ENCODE measurements around the gene CHGA.

CHGA gene

GRCh38 chr14:92902191-92902590 is 20.8 kb upstream of the CHGA start:
- DNase-seq (ENCODE audit: insufficient read length, low spot score) = no peak
- FAIRE-seq = no peak
- TF ChIP-seq SPI1 (IDR thresholded peaks at IDR 0.05; ENCODE audit: low read depth, low read length) (no peak), POLR2A (IDR thresholded peaks at IDR 0.05; ENCODE audit: low read depth, low read length) (no peak), POU2F2 (IDR thresholded peaks at IDR 0.05; ENCODE audit: low read depth, low read length) (no peak), POLR2AphosphoS5 (IDR thresholded peaks at IDR 0.05; ENCODE audit: low read depth, low read length) (no peak), PAX5 (IDR thresholded peaks at IDR 0.05; ENCODE audit: insufficient read depth, low read length, severe bottlenecking) (no peak), TAF1 (IDR thresholded peaks at IDR 0.05; ENCODE audit: low read depth, low read length) (no peak)

DNA sequence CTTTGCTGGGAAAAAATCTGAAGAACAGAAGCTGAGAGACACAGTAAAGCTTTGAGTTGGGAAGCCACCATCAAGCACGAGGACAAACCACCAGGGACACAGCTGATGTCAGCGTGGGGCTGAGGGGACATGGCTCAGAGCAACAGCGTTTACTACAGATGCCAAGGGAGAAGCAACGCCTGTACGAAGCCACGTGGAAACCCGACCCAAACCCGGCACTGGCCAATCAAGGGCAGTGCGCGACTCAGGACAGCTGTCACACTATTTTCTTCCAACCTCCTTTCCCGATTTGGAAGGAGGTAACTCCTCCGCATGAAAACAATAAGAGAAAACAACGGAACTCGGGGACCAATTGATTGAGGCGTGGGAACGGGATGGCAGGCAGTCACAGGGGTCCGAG is 20.2 kb upstream of the CHGA start:
- DNase-seq (ENCODE audit: insufficient read length, low spot score) (no peak), FAIRE-seq (no peak)
- TF ChIP-seq SPI1 (IDR thresholded peaks at IDR 0.05; ENCODE audit: low read depth, low read length) (no peak), PAX5 (IDR thresholded peaks at IDR 0.05; ENCODE audit: insufficient read depth, low read length, severe bottlenecking) (no peak), TAF1 (IDR thresholded peaks at IDR 0.05; ENCODE audit: low read depth, low read length) (no peak), POLR2A (IDR thresholded peaks at IDR 0.05; ENCODE audit: low read depth, low read length) (no peak), POU2F2 (IDR thresholded peaks at IDR 0.05; ENCODE audit: low read depth, low read length) (no peak), POLR2AphosphoS5 (IDR thresholded peaks at IDR 0.05; ENCODE audit: low read depth, low read length) (no peak)

- TF ChIP-seq POLR2AphosphoS5 (IDR thresholded peaks at IDR 0.05; ENCODE audit: low read depth, low read length) (no peak), POLR2A (IDR thresholded peaks at IDR 0.05; ENCODE audit: low read depth, low read length) (no peak), TAF1 (IDR thresholded peaks at IDR 0.05; ENCODE audit: low read depth, low read length) (no peak), SPI1 (IDR thresholded peaks at IDR 0.05; ENCODE audit: low read depth, low read length) (no peak), POU2F2 (IDR thresholded peaks at IDR 0.05; ENCODE audit: low read depth, low read length) (no peak), PAX5 (IDR thresholded peaks at IDR 0.05; ENCODE audit: insufficient read depth, low read length, severe bottlenecking) (no peak)
- DNase-seq (ENCODE audit: insufficient read length, low spot score) (no peak), FAIRE-seq (no peak)
These were observed 19.6 kb upstream of the CHGA start for GRCh38 chr14:92903359-92903758.

DNA sequence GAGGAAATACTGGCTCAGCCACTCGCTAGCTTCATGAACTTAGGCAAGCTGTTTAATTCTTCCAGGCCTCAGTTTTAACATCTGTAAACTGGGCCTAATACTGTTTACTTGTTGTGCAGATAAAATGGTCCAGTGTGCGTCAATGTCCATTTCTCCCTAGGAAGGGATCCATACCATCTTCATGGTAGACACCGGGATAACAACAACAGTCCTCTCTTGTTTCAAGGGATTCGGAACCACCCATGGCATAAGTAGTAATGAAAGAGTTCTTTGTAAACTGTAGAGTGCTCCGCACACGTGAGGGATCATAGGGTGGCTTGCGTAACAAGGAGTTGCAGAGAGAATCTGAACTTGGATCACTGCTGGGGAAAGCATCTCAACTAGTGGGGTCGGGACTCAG is 17.3 kb upstream of the CHGA start:
- TF ChIP-seq TAF1 (IDR thresholded peaks at IDR 0.05; ENCODE audit: low read depth, low read length) = no peak
- no peak for TF ChIP-seq POU2F2 (IDR thresholded peaks at IDR 0.05; ENCODE audit: low read depth, low read length)
- TF ChIP-seq SPI1 (IDR thresholded peaks at IDR 0.05; ENCODE audit: low read depth, low read length) = no peak
- TF ChIP-seq POLR2A (IDR thresholded peaks at IDR 0.05; ENCODE audit: low read depth, low read length) = no peak
- TF ChIP-seq POLR2AphosphoS5 (IDR thresholded peaks at IDR 0.05; ENCODE audit: low read depth, low read length) = no peak
- no peak for TF ChIP-seq PAX5 (IDR thresholded peaks at IDR 0.05; ENCODE audit: insufficient read depth, low read length, severe bottlenecking)
- FAIRE-seq = no peak
- DNase-seq (ENCODE audit: insufficient read length, low spot score) = no peak

DNA sequence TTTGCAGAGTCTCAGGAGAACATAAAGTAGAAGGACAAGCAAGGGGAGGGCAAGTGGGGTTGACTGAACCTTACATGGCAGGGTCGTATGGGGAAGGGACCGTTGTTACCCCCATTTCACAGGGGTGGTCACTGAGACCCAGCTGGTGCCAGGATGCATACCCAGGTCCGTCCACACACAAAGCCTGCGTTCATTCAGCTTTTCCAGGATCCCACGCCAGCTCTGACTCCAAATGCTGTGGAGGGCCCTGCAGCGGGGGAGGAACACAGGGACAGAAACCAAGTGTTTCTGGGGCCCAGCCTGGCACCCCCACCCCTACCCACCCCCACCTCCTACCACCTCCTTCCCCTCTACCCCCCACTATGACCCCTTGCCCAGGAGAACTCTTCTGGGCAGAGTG is 16.5 kb upstream of the CHGA start:
- TF ChIP-seq TAF1 (IDR thresholded peaks at IDR 0.05; ENCODE audit: low read depth, low read length) (no peak), SPI1 (IDR thresholded peaks at IDR 0.05; ENCODE audit: low read depth, low read length) (no peak), POLR2AphosphoS5 (IDR thresholded peaks at IDR 0.05; ENCODE audit: low read depth, low read length) (no peak), POLR2A (IDR thresholded peaks at IDR 0.05; ENCODE audit: low read depth, low read length) (no peak), POU2F2 (IDR thresholded peaks at IDR 0.05; ENCODE audit: low read depth, low read length) (no peak), PAX5 (IDR thresholded peaks at IDR 0.05; ENCODE audit: insufficient read depth, low read length, severe bottlenecking) (no peak)
- no peak for DNase-seq (ENCODE audit: insufficient read length, low spot score)
- no peak for FAIRE-seq

DNA sequence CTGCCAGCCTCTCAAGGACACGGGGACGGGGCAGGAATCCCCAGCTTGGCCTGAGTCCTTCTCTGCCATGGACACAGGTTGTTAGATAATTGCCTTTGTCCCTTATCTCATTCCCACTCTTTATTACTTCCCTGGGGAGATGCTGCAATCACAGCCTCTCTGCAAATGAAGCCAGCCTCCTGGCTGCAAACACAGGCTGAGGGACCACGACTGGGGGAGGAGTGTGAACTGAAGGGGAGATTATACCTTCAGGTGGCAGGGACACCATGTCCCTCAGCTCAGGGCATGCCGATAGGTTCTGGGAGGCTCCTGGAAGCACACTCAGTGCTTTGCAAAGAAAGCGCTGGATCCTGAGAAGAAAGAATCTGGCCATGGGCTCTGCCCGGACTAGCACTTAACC is 16.1 kb upstream of the CHGA start:
- FAIRE-seq (no peak), DNase-seq (ENCODE audit: insufficient read length, low spot score) (no peak)
- TF ChIP-seq POU2F2 (IDR thresholded peaks at IDR 0.05; ENCODE audit: low read depth, low read length) = no peak
- no peak for TF ChIP-seq SPI1 (IDR thresholded peaks at IDR 0.05; ENCODE audit: low read depth, low read length)
- TF ChIP-seq POLR2A (IDR thresholded peaks at IDR 0.05; ENCODE audit: low read depth, low read length) = no peak
- TF ChIP-seq TAF1 (IDR thresholded peaks at IDR 0.05; ENCODE audit: low read depth, low read length) = no peak
- no peak for TF ChIP-seq PAX5 (IDR thresholded peaks at IDR 0.05; ENCODE audit: insufficient read depth, low read length, severe bottlenecking)
- no peak for TF ChIP-seq POLR2AphosphoS5 (IDR thresholded peaks at IDR 0.05; ENCODE audit: low read depth, low read length)

- no peak for FAIRE-seq
- no peak for TF ChIP-seq PAX5 (IDR thresholded peaks at IDR 0.05; ENCODE audit: insufficient read depth, low read length, severe bottlenecking)
- no peak for TF ChIP-seq POU2F2 (IDR thresholded peaks at IDR 0.05; ENCODE audit: low read depth, low read length)
- TF ChIP-seq POLR2AphosphoS5 (IDR thresholded peaks at IDR 0.05; ENCODE audit: low read depth, low read length) = no peak
- no peak for TF ChIP-seq TAF1 (IDR thresholded peaks at IDR 0.05; ENCODE audit: low read depth, low read length)
- no peak for TF ChIP-seq POLR2A (IDR thresholded peaks at IDR 0.05; ENCODE audit: low read depth, low read length)
- no peak for TF ChIP-seq SPI1 (IDR thresholded peaks at IDR 0.05; ENCODE audit: low read depth, low read length)
- DNase-seq (ENCODE audit: insufficient read length, low spot score) = no peak
These were observed 15.5 kb upstream of the CHGA start for GRCh38 chr14:92907316-92907911.

- FAIRE-seq = no peak
- DNase-seq (ENCODE audit: insufficient read length, low spot score) = no peak
- TF ChIP-seq TAF1 (IDR thresholded peaks at IDR 0.05; ENCODE audit: low read depth, low read length) (no peak), POLR2AphosphoS5 (IDR thresholded peaks at IDR 0.05; ENCODE audit: low read depth, low read length) (no peak), PAX5 (IDR thresholded peaks at IDR 0.05; ENCODE audit: insufficient read depth, low read length, severe bottlenecking) (no peak), POLR2A (IDR thresholded peaks at IDR 0.05; ENCODE audit: low read depth, low read length) (no peak), SPI1 (IDR thresholded peaks at IDR 0.05; ENCODE audit: low read depth, low read length) (no peak)
These were observed 8.8 kb upstream of the CHGA start for GRCh38 chr14:92914087-92914656.

DNA sequence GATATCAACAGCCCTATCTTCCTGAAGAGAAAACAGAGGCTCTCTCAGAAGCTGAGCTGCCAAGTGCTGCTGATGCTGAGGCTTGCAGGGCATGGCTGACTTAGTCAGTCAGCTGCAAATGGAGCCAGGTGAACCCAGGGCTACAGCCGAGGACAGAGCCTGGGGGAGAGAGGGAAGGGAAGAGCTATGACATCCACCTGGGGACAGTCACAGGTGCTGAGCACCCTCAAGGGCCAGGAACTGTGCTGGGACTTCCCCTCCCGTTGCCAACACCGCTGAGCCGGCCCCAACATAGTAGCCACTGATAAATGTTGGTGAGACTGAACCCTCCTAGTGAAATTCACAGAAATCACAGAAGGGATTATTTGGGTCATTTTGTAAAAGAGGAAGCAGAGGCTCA is 6.7 kb upstream of the CHGA start:
- no peak for FAIRE-seq
- TF ChIP-seq TAF1 (IDR thresholded peaks at IDR 0.05; ENCODE audit: low read depth, low read length) (no peak), POU2F2 (IDR thresholded peaks at IDR 0.05; ENCODE audit: low read depth, low read length) (no peak), PAX5 (IDR thresholded peaks at IDR 0.05; ENCODE audit: insufficient read depth, low read length, severe bottlenecking) (no peak), SPI1 (IDR thresholded peaks at IDR 0.05; ENCODE audit: low read depth, low read length) (no peak), POLR2A (IDR thresholded peaks at IDR 0.05; ENCODE audit: low read depth, low read length) (no peak), POLR2AphosphoS5 (IDR thresholded peaks at IDR 0.05; ENCODE audit: low read depth, low read length) (no peak)

More for the DNA sequence above, 6.7 kb upstream of the CHGA start:
- DNase-seq (ENCODE audit: insufficient read length, low spot score) = no peak
